ENCODE results near the gene ASAP3. TPM values are rescaled to one million over a fixed set of nuclear protein-coding genes. Genes with fewer than 3 reads are reported as not detected.

The ASAP3 gene
- total RNA-seq, 1 experiment from 2014 or later: 71.2 TPM

GRCh38 chr1:23484253-23485001 is 448 bp upstream of the ASAP3 start:
- TF ChIP-seq ZNF396 (CRISPR knock-in tag; IDR thresholded peaks at IDR 0.05; ENCODE audit: borderline replicate concordance) (no peak), ZSCAN18 (CRISPR knock-in tag; IDR thresholded peaks at IDR 0.05) (no peak), IRF2 (CRISPR knock-in tag; IDR thresholded peaks at IDR 0.05; ENCODE audit: borderline replicate concordance, low read depth) (no peak), ZNF423 (CRISPR knock-in tag; IDR thresholded peaks at IDR 0.05) (peak; percentile 56; the same call in 1 of the 2 replicates), JAZF1 (CRISPR knock-in tag; IDR thresholded peaks at IDR 0.05) (no peak), RELA (CRISPR knock-in tag; IDR thresholded peaks at IDR 0.05; ENCODE audit: borderline replicate concordance) (no peak), PRDM15 (CRISPR knock-in tag; IDR thresholded peaks at IDR 0.05) (no peak), GTF2I (CRISPR knock-in tag; conservative IDR thresholded peaks at IDR 0.05) (peak; percentile 92), CBFB (CRISPR knock-in tag; IDR thresholded peaks at IDR 0.05; ENCODE audit: low read depth) (no peak), ZNF121 (CRISPR knock-in tag; IDR thresholded peaks at IDR 0.05) (no peak), RORB (CRISPR knock-in tag; IDR thresholded peaks at IDR 0.05) (no peak), ZNF263 (CRISPR knock-in tag; IDR thresholded peaks at IDR 0.05; ENCODE audit: low read depth) (no peak), ELF4 (CRISPR knock-in tag; IDR thresholded peaks at IDR 0.05; ENCODE audit: low read depth) (no peak)
- TF ChIP-seq, protein P1, sequence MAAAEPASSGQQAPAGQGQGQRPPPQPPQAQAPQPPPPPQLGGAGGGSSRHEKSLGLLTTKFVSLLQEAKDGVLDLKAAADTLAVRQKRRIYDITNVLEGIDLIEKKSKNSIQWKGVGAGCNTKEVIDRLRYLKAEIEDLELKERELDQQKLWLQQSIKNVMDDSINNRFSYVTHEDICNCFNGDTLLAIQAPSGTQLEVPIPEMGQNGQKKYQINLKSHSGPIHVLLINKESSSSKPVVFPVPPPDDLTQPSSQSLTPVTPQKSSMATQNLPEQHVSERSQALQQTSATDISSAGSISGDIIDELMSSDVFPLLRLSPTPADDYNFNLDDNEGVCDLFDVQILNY (CRISPR knock-in tag; IDR thresholded peaks at IDR 0.05): no peak
- TF ChIP-seq, protein P2, sequence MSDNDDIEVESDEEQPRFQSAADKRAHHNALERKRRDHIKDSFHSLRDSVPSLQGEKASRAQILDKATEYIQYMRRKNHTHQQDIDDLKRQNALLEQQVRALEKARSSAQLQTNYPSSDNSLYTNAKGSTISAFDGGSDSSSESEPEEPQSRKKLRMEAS (CRISPR knock-in tag; IDR thresholded peaks at IDR 0.05): peak; percentile 65; the same call in 1 of the 2 replicates
- TF ChIP-seq, protein P3, sequence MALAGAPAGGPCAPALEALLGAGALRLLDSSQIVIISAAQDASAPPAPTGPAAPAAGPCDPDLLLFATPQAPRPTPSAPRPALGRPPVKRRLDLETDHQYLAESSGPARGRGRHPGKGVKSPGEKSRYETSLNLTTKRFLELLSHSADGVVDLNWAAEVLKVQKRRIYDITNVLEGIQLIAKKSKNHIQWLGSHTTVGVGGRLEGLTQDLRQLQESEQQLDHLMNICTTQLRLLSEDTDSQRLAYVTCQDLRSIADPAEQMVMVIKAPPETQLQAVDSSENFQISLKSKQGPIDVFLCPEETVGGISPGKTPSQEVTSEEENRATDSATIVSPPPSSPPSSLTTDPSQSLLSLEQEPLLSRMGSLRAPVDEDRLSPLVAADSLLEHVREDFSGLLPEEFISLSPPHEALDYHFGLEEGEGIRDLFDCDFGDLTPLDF (CRISPR knock-in tag; IDR thresholded peaks at IDR 0.05): no peak
- H3K36me3 Mint-ChIP-seq: no peaks in the 10 kb centered on the region
- H3K4me3 Mint-ChIP-seq: peak overlapping the region; percentile 82
- POLR2A ChIA-PET: interaction anchor here (0.5 to 3.0 kb wide), 12 partner anchors 9 to 457 kb away, joined by 3 to 13 read pairs (median 4); partner anchors contain the start of gene HNRNPR
- DNase-seq (ENCODE audit: low spot score) (peak; percentile 97), ATAC-seq (peak; percentile 87)
- CTCF ChIA-PET: interaction anchor here (0.6 to 7.3 kb wide), 24 partner anchors 10 to 418 kb away, joined by 3 to 146 read pairs (median 5); partner anchors contain the start of genes E2F2, RPL11 and TCEA3
- peaks cover 44% of the 10 kb centered on the region for H3K4me1 Mint-ChIP-seq
- H3K27ac Mint-ChIP-seq: peak overlapping the region; percentile 96
- peaks cover 13% of the 10 kb centered on the region for H3K27me3 Mint-ChIP-seq (ENCODE audit: low read depth)
- no peaks in the 10 kb centered on the region for H3K9me3 Mint-ChIP-seq

GRCh38 chr1:23481904-23482303 is 2.1 kb downstream of the ASAP3 start:
- peaks cover 50% of the 10 kb centered on the region for H3K4me1 Mint-ChIP-seq
- ChIA-PET CTCF (interaction anchor here (7.3 kb wide), 1 partner anchor 14 kb away, joined by 146 read pairs; no protein-coding TSS in a partner anchor), POLR2A (no interaction called here)
- H3K36me3 Mint-ChIP-seq: no peaks in the 10 kb centered on the region
- no peak for DNase-seq (ENCODE audit: low spot score)
- no peak overlapping the region for H3K27ac Mint-ChIP-seq
- H3K9me3 Mint-ChIP-seq: no peaks in the 10 kb centered on the region
- no peak for ATAC-seq
- H3K4me3 Mint-ChIP-seq: peak overlapping the region; percentile 96; the same call in 1 of the 2 replicates
- peaks cover 13% of the 10 kb centered on the region for H3K27me3 Mint-ChIP-seq (ENCODE audit: low read depth)
- TF ChIP-seq MYBL2 (CRISPR knock-in tag; IDR thresholded peaks at IDR 0.05) (no peak), JUN (CRISPR knock-in tag; IDR thresholded peaks at IDR 0.05) (no peak), OVOL2 (CRISPR knock-in tag; IDR thresholded peaks at IDR 0.05; ENCODE audit: borderline replicate concordance) (no peak), USF2 (CRISPR knock-in tag; IDR thresholded peaks at IDR 0.05) (no peak), RORB (CRISPR knock-in tag; IDR thresholded peaks at IDR 0.05) (no peak), ZNF232 (CRISPR knock-in tag; IDR thresholded peaks at IDR 0.05) (no peak), SP1 (CRISPR knock-in tag; conservative IDR thresholded peaks at IDR 0.05) (no peak), RELA (CRISPR knock-in tag; IDR thresholded peaks at IDR 0.05; ENCODE audit: borderline replicate concordance) (no peak)
- TF ChIP-seq, protein P4, sequence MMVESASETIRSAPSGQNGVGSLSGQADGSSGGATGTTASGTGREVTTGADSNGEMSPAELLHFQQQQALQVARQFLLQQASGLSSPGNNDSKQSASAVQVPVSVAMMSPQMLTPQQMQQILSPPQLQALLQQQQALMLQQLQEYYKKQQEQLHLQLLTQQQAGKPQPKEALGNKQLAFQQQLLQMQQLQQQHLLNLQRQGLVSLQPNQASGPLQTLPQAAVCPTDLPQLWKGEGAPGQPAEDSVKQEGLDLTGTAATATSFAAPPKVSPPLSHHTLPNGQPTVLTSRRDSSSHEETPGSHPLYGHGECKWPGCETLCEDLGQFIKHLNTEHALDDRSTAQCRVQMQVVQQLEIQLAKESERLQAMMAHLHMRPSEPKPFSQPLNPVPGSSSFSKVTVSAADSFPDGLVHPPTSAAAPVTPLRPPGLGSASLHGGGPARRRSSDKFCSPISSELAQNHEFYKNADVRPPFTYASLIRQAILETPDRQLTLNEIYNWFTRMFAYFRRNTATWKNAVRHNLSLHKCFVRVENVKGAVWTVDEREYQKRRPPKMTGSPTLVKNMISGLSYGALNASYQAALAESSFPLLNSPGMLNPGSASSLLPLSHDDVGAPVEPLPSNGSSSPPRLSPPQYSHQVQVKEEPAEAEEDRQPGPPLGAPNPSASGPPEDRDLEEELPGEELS (CRISPR knock-in tag; IDR thresholded peaks at IDR 0.05): no peak
- TF ChIP-seq, protein P3 (CRISPR knock-in tag; IDR thresholded peaks at IDR 0.05): no peak

All from WTC11 (cell line).